HepG2 (cell line): ENCODE results near the gene CEMP1. TPM values are rescaled to one million over a fixed set of nuclear protein-coding genes. Genes with fewer than 3 reads are reported as not detected.

Experiments
- ATF6 ChIP-seq: sonication (generic); formaldehyde crosslinking; conservative IDR thresholded peaks from 2 replicates; pipeline ENCODE4 v1.4.0; 2020; ENCODE audit warnings: missing genetic modification reagents
- EEA1 ChIP-seq: sonication (generic); formaldehyde crosslinking; IDR thresholded peaks from 2 replicates; pipeline ENCODE4 v1.5.1; 2020; ENCODE audit warnings: mild to moderate bottlenecking, missing genetic modification reagents, borderline replicate concordance
- GATAD2A ChIP-seq: IDR thresholded peaks from 2 replicates; pipeline ENCODE4 v1.6.1; 2016
- IRF9 ChIP-seq: sonication (generic); formaldehyde crosslinking; IDR thresholded peaks from 2 replicates; pipeline ENCODE4 v1.8.0; 2022; ENCODE audit warnings: missing genetic modification reagents, mild to moderate bottlenecking, borderline replicate concordance
- MZF1 ChIP-seq: sonication (generic); formaldehyde crosslinking; IDR thresholded peaks from 2 replicates; pipeline ENCODE4 v1.8.1; 2023; ENCODE audit warnings: mild to moderate bottlenecking, missing genetic modification reagents, borderline replicate concordance
- NFE2L2 ChIP-seq: fragments of 150-350 bp; IDR thresholded peaks from 2 replicates; pipeline ENCODE4 v1.6.1; 2014; ENCODE audit warnings: low read length
- NRL ChIP-seq: sonication (generic); formaldehyde crosslinking; IDR thresholded peaks from 2 replicates; pipeline ENCODE4 v1.5.0; 2020; ENCODE audit warnings: missing genetic modification reagents, mild to moderate bottlenecking, moderate library complexity, borderline replicate concordance
- PAF1 ChIP-seq: IDR thresholded peaks from 2 replicates; pipeline ENCODE4 v1.6.1; 2016; ENCODE audit warnings: missing genetic modification reagents, missing compliant biosample characterization
- POLR2G ChIP-seq: fragments of 200-400 bp; formaldehyde crosslinking; IDR thresholded peaks from 2 replicates; pipeline ENCODE4 v1.6.1; 2018; ENCODE audit warnings: mild to moderate bottlenecking, low read depth, low read length, moderate library complexity
- REXO4 ChIP-seq: sonication (generic); formaldehyde crosslinking; IDR thresholded peaks from 2 replicates; pipeline ENCODE4 v1.8.0; 2022; ENCODE audit warnings: missing genetic modification reagents, mild to moderate bottlenecking, borderline replicate concordance
- SOX6 ChIP-seq, 2 experiments: fragments of 450-650 bp in 1 of 2; sonication (generic) in 1 of 2; formaldehyde crosslinking in 1 of 2; IDR thresholded peaks; 2 replicates each; pipeline versions ENCODE4 v1.4.0 to v1.6.1; 2017 to 2020; ENCODE audit warnings: antibody characterized with exemption in 1 of 2, mild to moderate bottlenecking in 1 of 2, missing genetic modification reagents in 1 of 2
- STAT5B ChIP-seq: sonication (generic); formaldehyde crosslinking; IDR thresholded peaks from 2 replicates; pipeline ENCODE4 v1.4.0; 2020; ENCODE audit warnings: missing genetic modification reagents
- STAT6 ChIP-seq: sonication (generic); formaldehyde crosslinking; IDR thresholded peaks from 2 replicates; pipeline ENCODE4 v1.4.0; 2020; ENCODE audit warnings: missing genetic modification reagents, mild to moderate bottlenecking, borderline replicate concordance
- TCF7 ChIP-seq: sonication (generic); IDR thresholded peaks from 2 replicates; pipeline ENCODE4 v1.6.1; 2016; ENCODE audit warnings: antibody characterized with exemption, low read depth
- ZBTB26 ChIP-seq: IDR thresholded peaks from 2 replicates; pipeline ENCODE4 v1.6.1; 2016; ENCODE audit warnings: missing compliant biosample characterization, missing genetic modification reagents, borderline replicate concordance
- ZFYVE20 ChIP-seq: sonication (generic); formaldehyde crosslinking; IDR thresholded peaks from 2 replicates; pipeline ENCODE4 v1.8.0; 2023; ENCODE audit warnings: low read depth, mild to moderate bottlenecking, moderate library complexity, missing genetic modification reagents, borderline replicate concordance
- ZNF30 ChIP-seq: sonication (generic); formaldehyde crosslinking; IDR thresholded peaks from 2 replicates; pipeline ENCODE4 v1.5.0; 2020; ENCODE audit warnings: mild to moderate bottlenecking, missing genetic modification reagents
- ZNF350 ChIP-seq: sonication (generic); formaldehyde crosslinking; IDR thresholded peaks from 2 replicates; pipeline ENCODE4 v1.4.0; 2020; ENCODE audit warnings: mild to moderate bottlenecking, low read depth, missing genetic modification reagents, borderline replicate concordance
- ZNF451 ChIP-seq: sonication (generic); formaldehyde crosslinking; IDR thresholded peaks from 2 replicates; pipeline ENCODE4 v1.5.0; 2020; ENCODE audit warnings: mild to moderate bottlenecking, missing genetic modification reagents
- ZNF644 ChIP-seq: IDR thresholded peaks from 2 replicates; pipeline ENCODE4 v1.6.1; 2016; ENCODE audit warnings: low read depth
- ZNF652 ChIP-seq: IDR thresholded peaks from 2 replicates; pipeline ENCODE4 v1.6.1; 2016; ENCODE audit warnings: low read depth, borderline replicate concordance
- ZNF709 ChIP-seq: sonication (generic); formaldehyde crosslinking; IDR thresholded peaks from 2 replicates; pipeline ENCODE4 v1.5.0; 2020; ENCODE audit warnings: mild to moderate bottlenecking, missing genetic modification reagents
- polyA plus RNA-seq, 8 experiments: library from polyadenylated mRNA; depleted of rRNA in 3 of 8; stranded (reverse) in 7 of 8; unstranded in 1 of 8; fragments of >200 nt; fragmentation: Illumina TruSeq in 4 of 8; extraction: Trizol in 4 of 8; gene quantifications; 2 replicates each; pipeline versions ENCODE4 v1.2.1 to v1.2.3, GENCODE V29; 2011 to 2016; ENCODE audit warnings: low read depth in 4 of 8, missing spikeins in 1 of 8, mixed read lengths in 1 of 8; ENCODE audit not compliant: insufficient read depth in 1 of 8
- total RNA-seq, 5 experiments: library from RNA; depleted of rRNA; stranded (reverse); fragments of >200 nt; fragmentation: Illumina TruSeq; extraction: Trizol; gene quantifications; 2 replicates each; pipeline ENCODE4 v1.2.3, GENCODE V29; 2016; ENCODE audit warnings: low read depth in 1 of 5

CEMP1 gene
- total and polyA plus RNA-seq, 2 of the 13 experiments (the other 11 are each of a cell fraction or from before 2014, with no cell fraction given), result not detected

- TF ChIP-seq IRF9, result peak; percentile 29; the same call in 1 of the 2 replicates
- TF ChIP-seq ZNF709 (CRISPR knock-in tag), result no peak; the same call in 1 of the 2 replicates
- TF ChIP-seq NFE2L2, result no peak
- peak; percentile 51 for TF ChIP-seq TCF7
- peak; percentile 79 for TF ChIP-seq POLR2G
- TF ChIP-seq EEA1 (CRISPR knock-in tag), result no peak
- no peak for TF ChIP-seq REXO4 (CRISPR knock-in tag)
- TF ChIP-seq STAT6 (CRISPR knock-in tag), result peak; percentile 85
- no peak for TF ChIP-seq ZNF30
- TF ChIP-seq ZNF652 (CRISPR knock-in tag), result peak; percentile 7
- TF ChIP-seq MZF1 (CRISPR knock-in tag), result no peak
- no peak for TF ChIP-seq SOX6 (IDR thresholded peaks at IDR 0.05)
- peak; percentile 100 for TF ChIP-seq SOX6 (CRISPR knock-in tag; IDR thresholded peaks at IDR 0.05)
- TF ChIP-seq STAT5B (CRISPR knock-in tag), result no peak
- TF ChIP-seq GATAD2A, result peak; percentile 89
- TF ChIP-seq ZNF644 (CRISPR knock-in tag), result peak; percentile 41; the same call in 1 of the 2 replicates
- no peak for TF ChIP-seq PAF1 (CRISPR knock-in tag)
- no peak for TF ChIP-seq NRL (CRISPR knock-in tag)
- 0 out of 2 replicates have a peak, but pooled peaks have one; percentile 32 for TF ChIP-seq ATF6
- peak; percentile 91; the same call in 1 of the 2 replicates for TF ChIP-seq ZBTB26 (CRISPR knock-in tag)
- peak; percentile 62; the same call in 1 of the 2 replicates for TF ChIP-seq ZNF451
- TF ChIP-seq ZFYVE20 (CRISPR knock-in tag), result no peak
- peak; percentile 80 for TF ChIP-seq ZNF350 (CRISPR knock-in tag)
Measured at GRCh38 chr16:2524339-2524938, 6.8 kb downstream of the CEMP1 start (continued).
